Superior temporal gyrus (tissue), 1 donor: ENCODE data around the gene UBE2I.
"Not testable (repeated sequence)": the region's sequence is repeated elsewhere in the genome, so short reads cannot be mapped to it uniquely, and the experiment has no call there.

Experiments
- DNase-seq: peaks from one replicate; pipeline ENCODE4 v3.0.0-alpha.2; 2016; ENCODE audit errors: extremely low spot score

UBE2I gene

DNA sequence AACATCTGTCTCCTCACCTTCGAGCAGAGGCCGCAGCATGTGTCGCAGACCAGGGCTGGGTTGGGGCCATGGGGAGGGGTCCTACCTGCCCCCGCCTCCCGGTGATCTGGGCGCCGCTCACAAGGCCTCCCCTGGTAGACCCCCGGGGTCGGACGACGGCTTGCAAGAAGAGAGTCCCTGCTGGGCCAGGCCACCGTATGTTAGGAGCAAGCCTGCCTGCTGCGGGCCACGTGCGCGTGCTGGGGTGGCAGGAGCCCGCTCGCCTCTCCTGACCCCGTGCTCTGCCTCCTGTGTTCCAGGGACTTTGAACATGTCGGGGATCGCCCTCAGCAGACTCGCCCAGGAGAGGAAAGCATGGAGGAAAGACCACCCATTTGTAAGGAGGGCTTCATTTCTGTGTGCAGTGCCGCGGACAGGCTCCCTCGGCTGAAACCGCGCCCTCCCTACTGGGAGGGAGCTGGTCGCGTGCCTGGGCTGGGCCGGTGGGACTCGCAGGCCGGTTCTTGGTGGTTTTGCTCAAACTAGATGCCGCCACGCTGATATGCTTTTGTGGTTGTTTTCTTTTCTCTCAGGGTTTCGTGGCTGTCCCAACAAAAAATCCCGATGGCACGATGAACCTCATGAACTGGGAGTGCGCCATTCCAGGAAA, 4.4 kb downstream of the UBE2I start:
- DNase-seq: no peak

DNA sequence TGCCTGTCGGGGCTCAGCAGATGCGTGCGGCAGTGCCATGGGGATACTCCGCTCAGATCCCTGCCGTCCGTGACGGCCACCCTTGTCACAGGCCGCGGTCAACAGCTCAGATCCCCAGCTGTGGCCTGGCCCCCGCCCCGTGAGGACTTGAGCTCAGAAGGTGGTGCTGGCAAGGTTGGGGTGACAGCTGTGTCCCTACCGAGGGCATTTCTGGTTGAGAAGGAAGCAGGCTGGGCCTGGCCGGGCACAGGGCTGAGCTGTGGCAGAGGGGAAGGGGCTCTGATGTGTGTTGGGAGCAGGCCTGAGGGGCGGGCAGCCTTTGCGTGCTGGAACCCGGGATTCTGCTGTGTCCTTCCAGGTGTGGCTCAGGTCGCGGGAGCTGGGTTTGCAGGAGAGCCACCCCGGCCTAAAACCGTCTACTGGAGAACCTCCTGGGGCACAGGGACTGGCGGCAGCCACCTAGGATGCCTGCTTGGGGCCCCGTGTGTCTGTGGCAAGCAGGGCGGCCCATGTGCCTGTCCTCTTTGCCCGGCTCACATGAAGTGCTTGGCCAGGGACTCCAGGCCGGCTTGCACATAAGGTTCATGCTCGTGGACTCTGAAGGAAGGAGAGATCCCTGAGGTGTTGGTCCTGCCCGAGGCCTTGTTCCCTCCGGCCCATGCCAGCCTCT, 5.1 kb downstream of the UBE2I start:
- no peak for DNase-seq

DNA sequence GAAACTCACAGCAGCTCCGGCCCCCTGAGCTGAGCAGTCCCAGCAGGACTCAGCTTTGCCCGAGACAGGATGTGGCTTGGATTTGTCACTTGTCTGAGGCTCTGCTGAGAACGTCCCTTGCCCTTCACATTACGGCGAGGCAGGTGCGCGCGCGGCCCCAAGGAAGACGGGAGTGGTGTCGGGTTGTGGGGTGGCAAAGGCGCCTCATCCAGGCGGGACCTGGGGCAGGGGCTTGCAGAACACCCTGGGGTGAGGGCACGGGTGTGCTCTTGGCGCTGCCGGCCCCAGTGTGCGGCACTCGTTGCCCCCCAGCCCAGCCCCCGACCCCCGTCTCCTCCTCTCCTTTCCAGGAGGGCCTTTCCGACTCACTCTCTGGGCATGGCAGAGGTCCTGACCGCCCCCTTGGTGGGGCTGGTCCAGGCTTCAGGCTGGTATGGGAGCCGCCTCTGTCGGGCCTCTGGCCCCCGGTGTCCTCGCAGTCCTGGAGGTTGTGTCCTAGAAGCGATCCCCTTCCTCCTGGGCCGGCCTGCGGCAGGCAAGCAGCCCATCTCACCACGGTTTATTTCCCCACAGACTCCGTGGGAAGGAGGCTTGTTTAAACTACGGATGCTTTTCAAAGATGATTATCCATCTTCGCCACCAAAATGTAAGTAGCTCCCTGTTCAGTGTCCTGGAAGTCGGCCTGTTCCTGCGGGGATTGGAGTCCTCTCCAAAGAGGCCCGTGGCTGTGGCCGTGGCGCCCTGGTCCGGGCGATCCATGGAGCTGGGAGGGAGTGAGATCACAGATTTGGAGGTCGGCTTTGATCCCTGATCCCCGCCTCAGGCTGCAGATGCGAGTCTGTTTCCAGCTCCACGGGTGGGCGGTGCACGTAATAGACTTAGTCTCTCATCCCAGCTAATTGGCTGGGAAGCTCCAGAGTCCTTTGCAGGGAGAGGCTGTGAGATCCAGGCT, 5.9 kb downstream of the UBE2I start:
- DNase-seq: no peak

DNA sequence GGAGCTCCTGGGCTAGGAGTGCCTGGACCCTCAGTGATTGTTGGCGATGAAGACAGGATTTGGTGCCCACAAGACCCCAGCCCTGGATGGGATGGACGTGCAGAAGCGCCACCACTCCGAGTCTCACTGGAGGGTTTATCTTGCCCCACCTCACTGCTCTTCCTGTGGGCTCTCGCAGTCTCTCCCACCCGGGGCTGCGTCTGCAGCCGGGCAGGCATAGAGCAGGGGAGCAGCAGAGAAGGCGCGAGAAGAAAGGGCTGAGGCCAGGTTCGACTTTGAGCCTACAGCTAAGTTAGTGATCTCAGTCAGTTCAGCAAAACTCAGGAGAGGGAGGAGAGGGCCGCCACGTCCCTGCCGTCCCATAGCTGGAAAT, 6.6 kb downstream of the UBE2I start:
- no peak for DNase-seq

DNA sequence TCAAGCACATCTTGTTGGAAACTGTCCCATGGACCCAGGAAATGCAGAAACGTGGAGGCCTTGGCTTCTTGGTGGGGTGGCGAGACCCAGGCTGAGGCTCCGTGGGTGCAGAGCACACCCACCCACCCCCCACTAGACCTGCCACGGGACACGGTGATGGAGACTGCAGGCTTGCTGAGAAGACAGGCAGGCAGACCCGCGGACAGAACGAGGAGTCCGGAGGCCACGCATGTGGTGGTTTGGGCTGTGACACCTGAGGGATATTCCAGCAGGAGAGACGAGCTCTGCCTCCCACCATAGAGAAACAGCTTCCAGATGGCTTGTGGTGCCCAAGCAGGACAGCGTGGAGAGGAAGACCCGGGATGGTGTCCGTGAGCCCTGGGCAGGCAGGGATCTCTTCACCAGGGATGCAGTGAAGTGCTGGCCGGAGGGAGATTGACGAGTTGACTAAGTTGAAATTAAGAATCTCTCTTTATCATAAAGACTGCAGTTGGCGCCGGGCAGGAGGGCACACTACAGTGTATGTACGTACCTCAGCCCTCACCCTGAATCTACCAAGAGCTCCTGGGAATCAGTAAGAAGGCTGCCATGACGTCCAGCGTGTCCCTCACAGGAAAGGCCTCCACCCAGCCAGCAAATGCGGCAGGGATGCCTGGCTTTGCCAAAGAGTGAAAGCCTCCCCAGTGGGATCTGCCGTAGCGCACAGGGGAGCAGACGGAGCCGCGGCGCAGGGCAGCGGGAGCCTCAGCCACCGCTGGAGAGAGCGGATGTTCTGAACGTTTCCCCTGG, 8.2 kb downstream of the UBE2I start:
- DNase-seq: no peak

DNA sequence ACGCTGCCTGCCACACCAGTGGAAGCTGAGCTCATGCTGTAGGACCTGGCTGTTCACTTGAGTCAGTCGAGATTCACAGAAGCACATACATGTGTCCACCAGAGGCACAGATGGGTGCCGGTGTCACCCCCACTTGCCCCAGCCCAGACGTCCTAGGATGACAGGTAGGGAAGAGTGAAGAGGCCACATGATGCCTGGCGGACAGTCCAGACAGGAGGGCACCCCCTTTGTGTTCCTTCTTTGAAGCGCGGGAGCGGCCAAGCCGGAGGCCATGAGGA, 8.8 kb downstream of the UBE2I start:
- DNase-seq: no peak

DNA sequence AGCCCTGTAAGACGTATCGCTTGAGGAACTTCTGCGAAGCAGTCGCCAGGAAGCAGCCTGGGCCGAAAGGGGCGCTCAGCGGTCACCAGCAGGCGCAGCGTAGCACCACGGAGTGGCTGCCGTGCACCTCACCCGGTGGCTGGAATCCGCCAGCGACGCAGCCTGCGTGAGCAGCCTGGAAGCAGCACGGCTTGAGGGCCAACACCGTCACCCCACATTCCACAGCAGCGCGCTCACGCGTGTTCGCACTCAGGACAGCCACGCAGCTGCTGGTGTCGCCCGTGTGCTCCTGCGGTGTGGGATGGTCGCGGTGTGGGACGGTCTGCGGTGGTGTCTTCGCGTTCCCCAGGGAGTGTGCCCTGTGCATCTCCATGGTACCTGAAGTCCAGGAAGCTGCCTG, 9.6 kb downstream of the UBE2I start:
- no peak for DNase-seq

DNA sequence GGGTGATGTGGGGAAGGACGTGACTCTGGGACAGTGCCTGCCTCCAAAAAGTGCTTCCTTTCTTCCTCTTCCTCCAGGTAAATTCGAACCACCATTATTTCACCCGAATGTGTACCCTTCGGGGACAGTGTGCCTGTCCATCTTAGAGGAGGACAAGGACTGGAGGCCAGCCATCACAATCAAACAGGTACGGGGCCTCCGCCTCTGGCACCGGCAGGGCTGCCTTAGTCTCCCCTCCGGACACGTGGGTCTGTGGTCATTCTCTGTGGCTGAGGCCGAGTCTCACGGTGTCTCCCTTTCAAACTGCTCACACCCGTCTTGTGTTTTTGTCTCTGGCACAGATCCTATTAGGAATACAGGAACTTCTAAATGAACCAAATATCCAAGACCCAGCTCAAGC, 10.7 kb downstream of the UBE2I start:
- DNase-seq: no peak

DNA sequence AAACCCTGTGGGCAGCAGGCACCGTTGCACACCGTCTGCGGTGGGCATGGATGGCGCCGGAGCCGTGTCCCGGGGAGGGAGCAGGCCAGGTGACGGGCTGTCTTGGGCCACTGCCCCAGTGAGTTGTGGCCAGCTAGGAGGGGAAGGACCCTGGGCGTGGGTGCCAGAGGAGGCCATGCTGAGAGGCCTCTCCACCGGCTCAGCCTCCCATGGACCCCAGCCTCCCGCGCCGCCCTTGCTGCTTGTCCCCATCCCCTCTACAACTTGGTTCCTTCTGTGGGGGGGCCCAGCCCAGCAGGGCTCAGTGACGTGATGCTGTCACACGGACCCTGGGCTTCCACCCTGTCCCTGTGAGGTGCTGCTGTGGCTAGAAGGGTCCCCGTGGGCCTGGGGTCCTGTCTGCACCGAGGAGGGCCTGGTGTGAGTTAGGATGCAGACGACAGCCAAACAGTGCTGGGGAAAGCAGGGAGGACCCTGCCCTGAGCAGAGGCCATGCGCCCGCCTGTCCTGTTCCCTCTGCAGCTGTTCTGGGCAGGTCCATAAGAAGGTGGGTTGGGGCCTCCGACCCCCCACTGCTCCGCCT, 11.3 kb downstream of the UBE2I start:
- DNase-seq: no peak

DNA sequence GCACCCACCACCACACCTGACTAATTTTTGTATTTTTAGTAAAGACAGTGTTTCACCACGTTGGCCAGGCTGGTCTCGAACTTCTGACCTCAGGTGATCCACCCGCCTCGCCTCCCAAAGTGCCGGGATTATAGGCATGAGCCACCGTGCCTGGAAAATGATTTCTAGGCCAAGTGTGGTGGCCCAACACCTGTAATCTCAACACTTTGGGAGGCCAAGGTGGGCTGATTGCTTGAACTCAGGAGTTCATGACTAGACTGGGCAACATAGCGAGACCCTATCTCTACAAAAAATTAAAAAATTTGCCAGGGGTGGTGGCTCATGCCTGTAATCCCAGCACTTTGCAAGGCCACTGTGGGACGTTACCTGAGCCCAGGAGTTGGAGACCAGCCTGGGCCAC, 13.0 kb downstream of the UBE2I start:
- no peak for DNase-seq

DNA sequence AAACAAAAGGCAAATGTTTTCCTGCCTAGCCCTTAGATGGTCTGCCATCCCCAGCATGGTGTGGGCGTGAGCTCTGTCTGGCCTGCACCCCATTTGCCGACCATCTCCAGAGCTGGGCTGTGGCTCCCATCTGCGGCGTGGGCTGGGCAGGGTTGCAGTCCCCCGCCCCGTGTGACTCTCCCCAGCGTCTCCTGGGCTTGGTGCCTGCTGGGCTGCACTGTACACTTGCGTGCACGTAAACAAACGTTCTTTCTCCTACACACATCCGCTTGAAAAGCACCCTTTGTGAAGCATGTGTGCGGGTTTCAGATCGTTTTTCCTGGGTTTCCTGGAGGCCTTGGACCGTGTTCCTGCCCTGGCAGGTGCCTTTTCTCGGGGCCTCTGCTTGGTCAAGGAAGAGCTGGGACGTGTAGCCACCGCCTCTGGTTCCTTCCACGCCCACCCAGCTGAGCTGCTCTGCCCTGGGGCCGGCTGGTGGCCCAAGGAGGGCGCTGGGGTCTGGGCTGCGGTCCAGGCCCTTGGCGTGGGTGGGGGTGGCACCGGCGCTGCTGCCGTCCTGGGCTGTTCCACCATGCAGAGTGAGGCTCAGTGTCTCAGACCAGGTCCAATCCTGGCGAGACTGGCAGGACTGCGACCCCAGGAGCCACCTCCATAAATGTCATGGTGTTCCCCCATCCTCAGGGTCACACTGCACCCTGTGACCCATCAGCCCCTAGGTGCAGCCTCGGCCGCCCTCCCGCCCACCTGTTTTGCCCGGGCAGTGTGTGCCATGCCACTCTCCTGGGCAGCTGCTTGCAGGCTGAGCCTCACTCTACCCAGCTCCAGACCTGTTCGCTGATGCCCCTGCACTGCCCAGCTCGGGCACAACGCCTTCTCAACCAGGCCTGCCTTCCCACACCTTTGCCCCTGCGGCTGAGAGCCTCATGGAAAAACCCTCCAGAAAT, 14.1 kb downstream of the UBE2I start:
- DNase-seq: peak; percentile 71

DNA sequence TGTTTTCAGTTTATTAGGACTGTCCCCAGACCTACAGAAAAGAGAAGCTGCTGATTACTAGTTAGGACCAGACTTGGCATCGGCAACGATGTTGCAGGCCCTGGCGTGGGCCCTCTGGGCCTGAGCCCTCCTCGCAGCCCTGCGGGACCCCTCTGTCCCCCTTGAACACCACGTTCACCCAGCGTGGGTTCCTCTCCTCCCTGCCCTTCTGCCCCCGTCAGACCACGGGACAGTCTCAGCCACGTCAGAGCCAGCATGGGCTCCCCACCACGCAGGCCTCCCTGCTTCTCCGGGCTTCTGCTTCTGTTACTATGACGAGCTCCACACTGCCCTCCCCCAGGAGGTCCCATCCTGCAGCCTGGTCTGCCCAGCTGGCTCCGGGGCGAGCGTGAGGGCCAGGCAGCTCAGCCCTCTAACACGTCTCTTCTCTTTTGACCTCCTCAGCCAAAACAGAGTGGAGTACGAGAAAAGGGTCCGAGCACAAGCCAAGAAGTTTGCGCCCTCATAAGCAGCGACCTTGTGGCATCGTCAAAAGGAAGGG, 14.9 kb downstream of the UBE2I start:
- no peak for DNase-seq

DNA sequence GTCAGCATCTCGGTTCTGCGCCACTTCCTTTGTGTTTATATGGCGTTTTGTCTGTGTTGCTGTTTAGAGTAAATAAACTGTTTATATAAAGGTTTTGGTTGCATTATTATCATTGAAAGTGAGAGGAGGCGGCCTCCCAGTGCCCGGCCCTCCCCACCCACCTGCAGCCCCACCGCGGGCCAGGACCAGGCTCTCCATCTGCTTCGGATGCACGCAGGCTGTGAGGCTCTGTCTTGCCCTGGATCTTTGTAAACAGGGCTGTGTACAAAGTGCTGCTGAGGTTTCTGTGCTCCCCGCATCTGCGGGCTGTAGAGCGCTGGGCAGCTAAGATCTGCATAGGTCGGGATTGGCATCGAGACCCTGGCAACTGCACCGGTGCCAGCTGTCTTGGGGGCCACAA, 15.8 kb downstream of the UBE2I start:
- DNase-seq: no peak

DNA sequence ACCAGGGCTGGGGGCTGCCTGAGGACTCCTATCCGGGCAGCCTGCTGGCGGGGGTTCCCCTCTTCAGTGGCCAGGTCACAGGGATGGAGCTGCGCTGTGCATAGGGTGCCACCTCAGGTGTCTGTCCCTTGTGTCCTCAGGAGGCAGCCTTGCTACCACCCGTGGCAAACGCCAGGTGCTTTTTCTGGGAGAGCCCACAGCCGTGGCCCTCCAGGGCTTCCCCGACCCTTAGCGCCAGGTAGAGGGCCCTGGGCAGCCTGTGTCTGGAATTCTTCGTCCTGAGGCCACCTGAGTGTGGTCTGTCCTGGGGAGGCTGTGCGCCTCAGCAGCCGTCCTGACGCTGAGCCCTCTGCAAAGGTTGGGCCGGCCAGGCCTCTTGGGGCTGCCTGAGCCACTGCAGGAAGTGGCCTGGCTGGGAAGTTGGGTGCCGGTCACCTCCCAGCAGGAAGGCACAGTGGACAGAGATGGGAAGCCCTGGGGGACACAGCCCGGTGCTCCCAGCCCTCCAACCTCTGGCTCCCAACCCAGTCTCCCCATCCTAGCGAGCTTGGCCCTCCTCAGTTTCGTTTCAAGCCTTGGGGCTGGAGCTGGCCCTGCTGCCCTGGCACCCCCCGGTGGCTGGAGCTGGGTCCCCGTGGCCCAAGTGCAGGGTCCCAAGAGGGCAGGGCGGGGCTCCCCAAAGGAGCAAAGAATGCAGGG, 16.4 kb downstream of the UBE2I start:
- no peak for DNase-seq

DNA sequence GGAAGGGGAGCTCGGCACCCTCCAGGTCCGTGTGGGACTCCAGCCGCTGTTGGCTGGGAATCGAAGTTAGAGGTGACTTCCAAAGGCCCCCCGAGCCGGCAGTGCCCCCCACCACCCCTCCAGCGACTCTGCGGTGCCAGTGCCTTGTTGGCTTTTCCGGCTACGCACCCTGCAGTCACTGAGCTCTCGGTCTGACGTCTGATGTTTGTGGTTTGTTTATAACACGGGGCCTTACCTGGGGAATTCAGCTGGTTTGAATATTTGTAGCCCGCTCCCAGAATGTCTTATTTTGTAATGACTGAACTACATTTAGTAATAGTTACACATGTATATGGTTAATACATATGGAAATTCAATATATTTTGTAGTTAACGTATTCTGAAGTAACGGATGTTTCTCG, 17.0 kb downstream of the UBE2I start:
- DNase-seq: no peak

DNA sequence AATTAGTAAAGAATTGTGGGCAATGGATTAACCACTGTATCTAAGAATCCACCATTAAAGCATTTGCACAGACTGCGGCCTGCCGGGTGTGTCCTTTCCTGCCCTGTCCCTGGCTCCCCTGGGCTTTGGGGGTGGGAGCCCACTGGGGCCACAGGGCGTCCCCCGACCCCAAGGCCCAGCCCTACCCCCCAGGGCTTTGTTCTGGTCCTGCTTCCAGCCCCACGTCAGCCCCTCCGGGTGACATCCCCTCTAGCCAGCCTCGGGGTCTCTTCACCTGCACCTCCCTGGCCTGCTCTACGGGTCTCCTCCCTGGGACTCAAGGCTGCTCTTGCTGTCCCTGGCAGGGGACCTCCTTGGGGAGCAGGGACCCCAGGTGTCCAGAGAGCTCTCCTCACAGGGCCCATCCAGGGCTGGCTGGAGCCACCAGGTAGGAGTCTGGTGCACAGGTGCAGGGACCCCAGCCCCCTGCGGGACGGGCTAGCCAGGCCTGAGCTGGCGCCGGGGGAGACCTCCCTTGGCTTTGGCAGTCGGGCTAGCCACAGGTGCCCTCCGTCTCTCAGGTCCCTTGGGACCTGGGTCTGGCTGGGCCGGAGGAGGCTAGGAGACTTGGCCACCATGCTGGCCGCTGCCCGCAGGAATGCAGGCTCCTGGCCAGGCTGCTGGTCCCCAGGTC, 17.6 kb downstream of the UBE2I start:
- DNase-seq: no peak

DNA sequence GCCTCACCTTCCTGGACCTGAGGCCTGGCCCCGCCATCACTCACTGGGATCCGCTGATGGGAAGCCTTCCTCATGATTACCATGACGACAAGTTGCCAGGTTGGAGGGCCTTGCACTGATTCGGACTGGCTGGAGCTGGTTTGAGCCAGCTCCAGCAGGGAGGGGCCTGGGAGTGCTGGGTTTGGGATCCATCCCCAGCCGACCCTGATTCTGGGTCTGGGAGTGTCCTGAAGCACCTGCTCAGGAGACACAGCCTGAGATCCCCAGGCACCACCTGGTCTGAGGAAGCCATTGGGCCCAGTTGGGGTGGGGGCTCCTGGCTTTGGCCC, 18.1 kb downstream of the UBE2I start:
- no peak for DNase-seq

DNA sequence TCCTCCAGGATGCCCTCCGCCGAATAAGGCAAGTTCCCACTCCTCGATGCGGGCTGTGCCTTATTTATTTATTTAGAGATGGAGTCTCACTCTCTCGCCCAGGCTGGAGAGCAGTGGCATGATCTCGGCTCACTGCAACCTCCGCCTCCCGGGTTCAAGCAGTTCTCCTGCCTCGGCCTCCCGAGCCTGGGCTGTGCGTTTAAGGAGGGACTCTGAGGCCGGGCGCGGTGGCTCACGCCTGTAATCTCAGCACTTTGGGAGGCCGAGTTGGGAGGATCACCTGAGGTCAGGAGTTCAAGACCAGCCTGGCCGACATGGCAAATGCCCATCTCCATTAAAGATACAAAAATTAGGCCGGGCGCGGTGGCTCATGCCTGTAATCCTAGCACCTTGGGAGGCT, 18.7 kb downstream of the UBE2I start:
- DNase-seq: not testable (repeated sequence)

DNA sequence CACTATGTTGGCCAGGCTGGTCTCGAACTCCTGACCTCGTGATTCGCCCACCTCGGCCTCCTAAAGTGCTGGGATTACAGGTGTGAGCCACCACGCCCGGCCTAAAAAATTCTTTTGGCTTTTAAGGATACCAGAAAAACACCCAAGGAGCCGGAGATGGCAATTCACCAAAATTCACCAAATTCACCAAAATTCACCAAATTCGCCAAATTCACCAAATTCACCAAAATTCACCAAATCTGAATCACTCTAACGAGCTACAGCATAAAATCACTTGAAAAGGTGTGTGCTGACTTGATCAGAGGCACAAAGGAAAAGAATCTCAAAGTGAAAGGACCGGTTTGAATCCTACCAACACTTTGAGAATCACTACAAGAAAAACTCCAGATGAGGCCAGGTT, 19.5 kb downstream of the UBE2I start:
- not testable (repeated sequence) for DNase-seq
